Subcutaneous adipose tissue (tissue), 4 donors: Measurements from ENCODE around the gene SPHKAP. TPM values are rescaled to one million over a fixed set of nuclear protein-coding genes. Genes with fewer than 3 reads are reported as not detected.

ENCODE experiments used
- CTCF ChIP-seq: fragments of 450-650 bp; IDR thresholded peaks from one replicate; pipeline ENCODE4 v1.5.1; 2016; ENCODE audit warnings: low read depth, mild to moderate bottlenecking, control low read depth, antibody characterized with exemption, moderate library complexity
- total RNA-seq, 4 donors: library from RNA; depleted of rRNA; stranded (reverse); fragments of >200 nt; gene quantifications; one replicate each; pipeline ENCODE4 v1.1.0, GENCODE V29; 2016

SPHKAP gene
- total RNA-seq, 4 donors from 2014 or later = not detected

DNA sequence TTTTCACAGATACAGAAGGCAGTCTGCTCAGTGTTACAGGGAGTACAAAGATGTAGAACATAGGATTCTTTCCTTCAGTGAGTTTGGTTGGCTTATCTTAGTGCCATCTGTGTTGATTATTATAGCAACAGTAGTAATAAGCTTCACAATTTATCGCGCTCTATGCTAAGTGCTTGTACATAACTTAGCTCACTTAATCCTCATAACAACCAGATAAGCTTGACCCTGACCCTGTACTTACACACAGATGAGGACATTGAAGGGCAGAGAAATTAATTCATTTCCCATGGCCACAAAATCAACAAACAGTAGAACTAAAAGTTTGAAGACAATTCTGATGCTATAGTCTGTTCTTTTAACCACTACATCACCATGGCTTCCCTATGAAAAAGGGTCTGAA is 121.8 kb downstream of the SPHKAP start:
- TF ChIP-seq CTCF = no peak

DNA sequence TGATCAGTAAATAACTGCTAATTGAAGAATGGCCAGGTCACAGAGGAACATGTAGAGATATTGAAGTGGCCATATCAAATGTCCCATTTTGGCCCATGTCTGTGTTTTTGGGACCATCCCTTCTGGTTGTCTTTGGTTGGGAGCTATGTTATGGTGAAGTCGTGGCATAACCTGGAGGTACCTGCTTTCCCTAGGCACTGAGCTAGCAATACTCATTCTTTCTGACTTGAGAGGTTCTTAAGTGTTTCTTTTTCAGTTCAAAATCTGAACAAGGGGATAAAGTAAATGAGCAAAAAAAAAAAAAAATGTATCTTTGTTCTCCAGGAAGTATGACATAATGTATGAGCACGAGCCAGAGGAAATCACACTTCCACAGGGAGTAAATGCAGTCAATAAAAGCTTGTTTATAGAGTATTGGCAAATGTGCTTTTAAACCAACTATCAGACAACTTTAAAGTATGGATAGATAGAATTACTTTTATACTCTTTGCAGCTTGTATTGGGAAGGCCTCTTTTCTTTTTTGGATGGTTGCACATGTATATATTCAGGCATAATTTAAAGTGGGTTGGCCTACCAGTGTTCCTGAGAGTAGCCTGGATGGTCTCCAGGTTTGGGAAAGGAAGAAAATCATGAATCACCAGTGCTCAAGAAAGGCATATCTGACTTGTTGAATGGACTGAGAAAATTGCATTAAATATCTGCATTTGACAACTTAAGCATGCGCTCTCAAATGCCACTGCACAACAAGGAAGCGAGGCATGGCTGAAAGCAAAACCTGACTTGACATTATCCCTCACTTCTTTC is 125.0 kb downstream of the SPHKAP start:
- no peak for TF ChIP-seq CTCF

DNA sequence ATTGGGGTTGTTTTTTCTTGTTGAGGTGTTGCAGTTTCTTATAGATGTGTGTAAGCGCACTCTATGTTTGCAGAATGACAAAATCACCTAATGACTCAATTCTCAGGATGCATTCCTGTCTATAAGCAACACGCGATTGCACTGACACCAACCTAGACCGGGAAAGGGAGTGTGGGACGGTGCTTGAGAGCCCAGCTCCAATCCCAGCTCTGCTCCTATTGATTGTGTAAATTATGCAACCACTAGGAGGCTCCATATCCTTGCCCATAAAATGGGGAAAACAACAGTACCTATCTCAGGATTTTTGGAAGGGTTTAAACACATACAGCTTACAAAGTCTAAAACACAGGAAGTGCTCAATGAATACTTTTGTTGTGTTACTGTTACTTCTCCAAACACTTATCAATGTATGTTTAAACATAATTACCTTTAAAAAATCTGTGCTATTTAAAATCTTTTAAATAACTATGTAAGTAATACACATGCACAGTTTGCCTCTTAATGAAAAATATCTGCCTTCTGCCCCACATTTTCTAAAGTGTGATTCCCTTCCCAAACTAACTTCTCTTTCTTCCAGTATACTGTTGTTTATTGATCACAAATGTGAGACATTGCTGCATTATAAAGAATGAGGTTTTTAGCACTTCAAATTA is 132.5 kb downstream of the SPHKAP start:
- no peak for TF ChIP-seq CTCF

- TF ChIP-seq CTCF = no peak
These were observed 140.5 kb downstream of the SPHKAP start for GRCh38 chr2:228040995-228041394.

GRCh38 chr2:228039752-228040534 is 141.5 kb downstream of the SPHKAP start:
- TF ChIP-seq CTCF = no peak

GRCh38 chr2:228038967-228039366 is 142.5 kb downstream of the SPHKAP start:
- TF ChIP-seq CTCF = no peak

DNA sequence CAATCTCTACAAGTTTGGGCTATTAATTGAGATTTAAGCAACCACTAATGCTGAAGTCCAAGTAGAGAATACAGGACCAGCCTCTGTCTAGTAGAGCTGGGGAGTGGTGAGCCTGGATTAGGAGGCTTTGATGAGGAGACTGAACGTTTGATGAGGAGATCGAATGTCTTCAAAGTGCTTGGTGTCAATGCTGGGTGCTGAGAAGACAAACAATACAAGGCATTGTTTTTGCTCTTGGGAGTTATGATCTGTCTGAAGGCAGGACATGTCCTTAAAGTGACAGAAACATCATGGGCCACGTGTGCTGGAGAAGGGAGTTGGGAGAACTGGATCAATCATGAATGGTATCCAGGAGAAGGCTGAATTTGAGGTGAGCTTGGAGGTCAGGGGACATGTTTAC is 143.6 kb downstream of the SPHKAP start:
- TF ChIP-seq CTCF = no peak
